GM19397 (cell line): ENCODE data around the gene SMYD3.

ENCODE experiments used
- ATAC-seq: cut with Tn5 transposase; IDR thresholded peaks from one replicate; pipeline ENCODE4 v1.9.1; 2021; ENCODE audit warnings: mild to moderate bottlenecking, moderate library complexity; ENCODE audit not compliant: unreplicated experiment

Gene SMYD3

DNA sequence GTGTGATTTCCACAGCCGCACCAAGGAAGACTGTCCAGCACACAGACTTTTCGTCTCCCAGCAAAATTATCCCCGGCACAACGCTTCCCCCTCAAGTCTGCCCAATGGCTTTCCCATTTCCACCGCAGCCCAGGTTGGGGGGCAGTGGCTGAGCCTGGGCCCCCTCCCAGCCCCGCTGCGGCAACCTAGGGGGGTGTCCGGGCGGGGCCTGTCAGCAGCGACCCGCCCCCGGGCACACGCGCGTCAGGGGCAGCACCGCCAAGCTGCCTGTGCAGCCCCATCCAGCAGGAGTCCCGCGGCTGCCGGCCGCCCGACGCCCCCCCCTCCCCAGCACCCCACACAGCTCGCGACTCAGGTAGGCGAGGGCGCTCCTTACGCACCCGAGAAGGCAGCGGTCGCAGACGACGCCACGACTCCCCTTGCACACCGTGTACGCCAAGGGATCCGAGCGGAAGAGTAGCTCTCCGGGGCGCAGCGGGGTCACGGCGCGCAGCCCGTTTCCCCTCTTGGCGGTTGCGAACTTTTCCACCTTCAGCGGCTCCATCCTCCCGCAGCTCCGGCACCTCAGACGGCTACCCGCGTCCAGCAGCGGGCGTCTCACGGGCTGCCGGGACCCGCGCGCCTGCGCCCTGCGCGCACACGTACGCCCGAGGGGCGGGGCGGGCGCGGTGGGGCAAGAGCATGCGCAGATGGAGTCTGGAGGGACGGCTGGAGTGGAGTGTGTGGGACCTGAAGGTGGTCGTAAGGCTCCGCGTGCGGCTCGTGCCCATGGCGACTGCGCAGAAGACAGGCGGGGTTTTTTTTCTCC, at the start of gene SMYD3:
SMYD3 (minus strand) TSS at position 606 of the 808 bp plus-strand sequence.
- peak; percentile 95 for ATAC-seq

DNA sequence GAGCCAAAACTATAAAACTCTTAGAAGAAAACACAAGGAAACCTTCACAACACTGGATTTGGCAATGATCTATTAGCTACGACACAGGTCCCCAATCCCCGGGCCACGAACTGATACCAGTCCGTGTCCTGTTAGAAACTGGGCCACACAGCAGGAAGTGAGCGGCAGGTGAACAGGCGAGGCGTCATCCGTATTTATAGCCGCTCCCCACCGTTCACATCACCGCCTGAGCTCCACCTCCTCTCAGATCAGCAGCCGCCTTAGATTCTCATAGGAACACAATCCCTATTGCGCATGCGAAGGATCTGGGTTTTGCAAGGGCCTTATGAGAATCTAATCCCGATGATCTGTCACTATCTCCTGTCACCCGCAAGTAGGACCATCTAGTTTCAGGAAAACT, 47.1 kb upstream of the SMYD3 start:
- no peak for ATAC-seq

DNA sequence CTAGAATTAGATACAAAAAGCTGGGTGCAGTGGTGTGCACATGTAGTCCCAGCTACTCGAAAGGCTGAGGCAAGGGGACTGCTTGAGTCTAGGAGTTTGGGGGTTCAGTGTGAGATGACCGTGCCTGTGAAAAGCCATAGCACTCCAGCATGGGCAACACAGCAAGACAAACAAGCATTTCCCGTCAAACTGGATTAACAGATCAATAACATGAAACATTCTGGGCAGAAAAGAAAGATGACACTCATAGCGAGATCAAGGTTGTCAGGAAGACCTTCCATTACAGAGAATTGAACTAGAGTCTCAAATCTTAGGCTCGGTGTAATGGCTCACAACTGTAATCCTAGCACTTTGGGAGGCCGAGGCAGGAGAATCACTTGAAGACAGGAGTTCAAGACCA, 45.0 kb upstream of the SMYD3 start:
- ATAC-seq, result no peak

DNA sequence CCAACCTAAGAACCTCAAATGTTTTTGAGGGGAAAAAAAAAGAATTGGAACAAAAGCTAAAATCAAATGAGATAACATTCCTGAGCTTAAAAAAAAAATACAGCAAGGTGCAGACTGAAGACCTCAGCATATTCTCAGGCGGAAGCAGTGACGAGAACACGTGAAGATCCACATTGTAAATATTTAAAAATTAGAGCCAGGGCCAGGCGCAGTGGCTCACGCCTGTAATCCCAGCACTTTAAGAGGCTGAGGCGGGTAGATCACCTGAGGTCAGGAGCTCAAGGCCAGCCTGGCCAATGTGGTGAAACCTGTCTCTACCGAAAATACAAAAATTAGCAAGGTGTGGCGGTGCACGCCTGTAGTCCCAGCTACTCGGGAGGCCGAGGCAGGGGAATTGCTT, 43.3 kb upstream of the SMYD3 start:
- ATAC-seq, result no peak

DNA sequence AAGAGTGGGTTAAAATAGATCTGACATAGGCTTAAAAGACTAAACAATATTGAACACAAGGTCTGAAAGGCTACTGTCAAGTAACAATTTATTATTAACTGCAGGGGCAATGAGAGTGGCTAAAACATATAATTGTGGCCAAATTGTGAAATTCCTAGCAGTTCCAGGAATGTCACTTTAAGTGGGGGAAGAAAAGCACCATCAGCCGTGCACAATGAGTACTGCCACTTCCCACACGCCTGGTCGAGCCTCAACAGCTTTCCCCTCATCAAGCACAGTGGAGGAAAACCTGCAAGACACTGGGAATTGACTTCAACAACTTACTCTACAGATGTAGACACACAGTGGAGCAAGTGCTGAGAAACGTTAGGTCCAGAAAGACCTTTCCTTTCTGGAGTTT, 42.6 kb upstream of the SMYD3 start:
- no peak for ATAC-seq

DNA sequence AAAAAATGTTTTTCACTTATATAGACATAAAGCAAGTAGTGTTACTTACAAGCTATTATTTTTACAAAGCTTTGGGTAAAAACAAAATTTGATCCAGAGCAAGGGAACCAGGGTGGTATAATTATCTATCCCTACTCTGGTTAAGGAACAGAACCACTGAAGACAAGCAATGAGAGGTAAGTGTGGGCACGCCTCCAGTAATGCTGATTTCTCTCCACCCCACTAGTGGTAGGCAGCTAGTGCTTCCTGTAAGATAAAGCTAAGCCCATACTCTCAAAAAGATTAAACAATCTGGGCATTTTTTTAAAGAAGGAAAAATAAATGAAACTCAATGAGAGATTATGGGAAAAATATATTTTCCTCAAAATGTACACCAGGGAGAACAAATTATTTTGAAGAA, 36.9 kb upstream of the SMYD3 start:
- no peak for ATAC-seq

DNA sequence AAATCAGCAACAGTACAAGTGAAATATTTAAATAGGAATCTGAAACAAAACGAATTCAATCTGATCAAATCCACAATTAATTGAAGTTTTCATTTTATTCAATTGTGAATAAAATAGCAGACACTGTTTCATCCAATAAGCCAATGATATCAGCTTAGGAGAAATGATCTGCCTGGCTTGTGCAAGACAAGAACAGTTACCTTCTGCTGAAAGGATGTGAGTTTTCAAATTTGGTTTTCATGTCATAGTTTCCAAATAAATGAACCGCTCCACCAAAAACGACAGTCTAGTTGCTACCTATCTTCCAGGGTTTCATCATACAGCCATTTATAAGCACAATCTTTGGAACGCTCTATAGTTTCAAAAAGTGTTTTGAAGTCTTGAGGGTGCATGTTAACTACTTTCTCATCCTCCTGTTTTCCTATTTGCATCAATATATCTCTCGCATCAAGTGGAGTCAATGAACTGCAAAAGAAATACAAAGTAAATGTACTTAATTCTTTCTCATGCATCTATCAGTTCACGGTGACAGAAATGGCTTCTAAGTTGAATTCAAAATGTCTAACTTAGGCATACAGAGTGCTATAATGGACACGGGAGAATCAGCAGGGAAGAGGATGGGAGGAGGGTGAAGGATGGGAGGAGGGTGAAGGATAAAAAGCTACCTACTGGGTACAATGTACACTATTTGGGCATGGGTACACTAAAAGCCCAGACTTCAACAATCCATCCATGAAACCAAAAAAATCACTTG, 33.8 kb upstream of the SMYD3 start:
- no peak for ATAC-seq

DNA sequence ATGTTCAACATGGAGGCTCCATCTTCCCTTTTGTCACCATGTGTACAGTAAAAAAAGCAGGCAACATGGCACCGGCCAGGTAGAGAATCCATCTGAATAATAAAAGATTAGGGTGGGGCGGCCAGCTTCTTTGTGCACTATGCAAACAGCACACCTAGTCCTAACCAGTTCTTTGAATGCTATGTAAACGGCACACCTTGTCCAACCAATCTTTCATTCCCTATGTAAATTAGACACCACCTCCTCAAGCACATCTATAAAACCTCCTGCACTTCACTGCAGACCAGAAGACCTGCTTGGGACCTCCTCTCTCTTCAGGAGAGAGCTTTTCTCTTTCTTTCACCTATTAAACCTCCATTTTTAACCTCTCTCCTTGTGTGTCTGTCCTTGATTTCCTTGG, 30.8 kb upstream of the SMYD3 start:
- ATAC-seq, result no peak

DNA sequence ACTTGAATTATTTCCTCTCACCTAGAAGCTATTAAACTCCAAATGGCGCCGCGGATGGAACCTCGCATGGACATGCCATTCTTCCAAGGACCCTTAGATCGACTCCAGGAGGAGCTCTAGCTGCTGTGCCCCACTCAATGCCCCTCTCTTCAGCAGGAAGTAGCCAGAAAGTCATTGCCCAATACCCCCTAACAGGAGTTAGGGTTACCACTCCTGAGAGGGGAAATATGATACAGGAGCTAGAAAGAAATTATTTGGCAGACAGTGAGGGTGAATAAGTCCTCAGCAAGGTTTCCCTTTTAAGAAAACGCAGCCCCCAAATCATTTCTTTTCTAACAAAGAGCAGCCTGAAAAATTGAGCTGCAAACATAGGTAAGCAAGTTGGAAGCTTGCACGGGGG, 30.4 kb upstream of the SMYD3 start:
- ATAC-seq, result no peak

DNA sequence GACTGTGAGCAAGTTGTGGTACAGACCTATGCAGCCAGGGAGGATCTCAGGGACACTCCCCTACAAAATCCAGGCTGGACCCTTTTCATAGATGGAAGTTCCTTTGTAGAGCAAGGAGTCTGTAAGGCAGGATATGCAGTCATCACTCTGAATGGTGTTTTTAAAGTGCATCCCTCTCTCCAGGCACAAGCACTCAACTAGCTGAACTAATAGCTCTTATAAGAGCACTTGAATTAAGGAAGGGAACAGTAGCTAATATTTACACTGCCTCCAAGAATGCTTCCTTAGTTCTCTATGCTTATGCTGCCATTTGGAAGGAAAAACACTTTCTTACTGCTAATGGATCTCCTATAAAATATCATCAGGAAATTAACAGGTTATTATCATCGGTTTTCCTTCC, 27.0 kb upstream of the SMYD3 start:
- no peak for ATAC-seq

DNA sequence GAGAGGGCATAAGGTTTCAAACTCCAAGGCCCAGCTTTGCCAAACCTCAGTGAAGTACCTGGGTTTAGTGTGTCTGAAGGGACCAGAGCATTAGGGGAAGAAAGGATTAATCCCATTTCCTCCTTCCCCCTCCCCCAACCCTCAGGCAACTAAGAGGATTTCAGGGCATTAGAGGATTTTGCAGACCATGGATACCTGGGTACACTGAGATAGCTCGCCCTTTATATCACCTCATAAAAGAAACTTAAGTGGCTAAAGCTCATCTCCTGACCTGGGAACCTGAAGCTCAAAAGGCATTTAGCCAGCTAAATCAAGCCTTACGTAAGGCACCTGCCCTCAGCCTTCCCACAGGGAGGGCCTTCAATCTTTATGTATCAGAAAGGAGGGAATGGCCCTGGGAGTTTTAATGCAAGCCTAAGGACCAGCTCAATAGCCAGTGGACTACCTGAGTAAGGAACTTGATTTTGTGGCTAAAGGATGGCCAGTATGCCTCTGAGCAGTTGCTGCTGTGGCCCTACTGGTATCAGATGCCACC, 26.4 kb upstream of the SMYD3 start:
- no peak for ATAC-seq

DNA sequence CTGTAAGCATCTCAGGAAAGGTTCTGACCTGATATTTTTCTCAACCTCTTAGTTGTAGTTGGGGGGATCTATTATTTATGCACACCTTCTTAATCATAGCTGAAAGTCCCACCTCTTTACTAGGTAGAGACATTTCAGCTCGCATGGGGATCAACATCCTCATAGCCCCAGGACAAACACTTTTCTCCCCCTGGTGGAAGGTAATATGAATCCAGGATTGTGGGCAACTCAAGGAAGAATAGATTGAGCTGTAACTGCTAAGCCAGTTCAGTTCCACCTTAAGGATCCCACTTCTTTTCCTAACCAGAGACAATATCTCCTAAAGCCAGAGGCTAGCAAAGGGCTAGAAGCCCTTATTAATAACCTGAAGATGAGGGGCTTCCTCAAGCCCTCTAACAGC, 25.4 kb upstream of the SMYD3 start:
- ATAC-seq, result no peak

DNA sequence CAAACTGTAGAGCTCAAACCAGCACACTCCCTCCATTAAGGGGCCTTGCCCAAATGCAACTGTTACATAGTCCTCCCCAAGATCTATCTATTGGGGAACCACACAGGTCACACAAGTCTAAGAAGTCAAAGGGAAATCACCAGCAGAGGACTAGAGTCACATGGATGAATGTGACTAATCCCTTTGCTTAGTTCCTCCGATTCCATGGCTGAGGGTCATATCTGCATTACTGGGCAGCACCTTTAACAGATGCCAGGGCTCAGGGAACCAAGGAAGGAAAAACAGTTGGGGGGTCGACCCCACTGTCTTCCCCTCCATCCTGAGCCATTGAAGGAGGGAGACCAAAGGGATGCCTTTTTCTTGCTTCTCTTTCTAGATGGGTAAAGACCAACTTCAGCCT, 23.4 kb upstream of the SMYD3 start:
- ATAC-seq, result no peak

DNA sequence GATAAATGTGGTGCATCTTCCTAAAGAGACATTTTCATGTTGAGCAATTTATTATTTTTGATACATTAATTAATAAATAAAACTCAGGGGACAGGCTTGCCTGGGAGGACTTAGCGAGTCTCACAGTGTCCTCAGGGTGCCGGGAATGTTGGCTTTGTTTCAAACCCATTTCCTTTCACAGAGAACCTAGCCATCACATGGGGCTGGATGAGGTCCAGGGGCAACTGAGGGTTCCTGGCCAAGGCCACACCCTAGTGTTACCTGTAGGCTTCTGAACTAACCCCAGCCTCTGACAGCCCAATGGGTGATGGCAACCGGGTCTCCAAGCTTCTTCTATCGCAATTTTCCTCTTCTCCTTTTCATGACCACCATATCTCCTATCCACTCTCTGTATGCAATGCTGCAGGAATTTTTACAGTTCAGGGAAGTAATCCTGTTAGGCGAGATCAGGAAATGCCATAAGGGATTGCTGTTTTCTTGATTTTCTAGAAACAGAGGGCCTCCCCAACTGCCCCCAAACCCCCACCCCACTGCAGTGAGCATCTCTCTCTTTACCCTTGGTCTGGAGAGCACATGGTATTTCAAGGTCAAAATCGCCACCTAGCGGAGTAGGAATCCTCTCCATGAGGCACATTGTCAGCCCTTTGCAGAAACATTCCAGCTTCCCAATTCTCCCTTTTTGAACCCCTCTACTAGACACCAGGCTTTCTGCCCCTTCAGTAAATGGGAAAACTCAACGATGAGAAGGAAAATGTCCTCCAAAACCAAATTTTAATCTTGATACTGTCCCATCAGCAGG, 22.1 kb upstream of the SMYD3 start:
- ATAC-seq, result no peak

DNA sequence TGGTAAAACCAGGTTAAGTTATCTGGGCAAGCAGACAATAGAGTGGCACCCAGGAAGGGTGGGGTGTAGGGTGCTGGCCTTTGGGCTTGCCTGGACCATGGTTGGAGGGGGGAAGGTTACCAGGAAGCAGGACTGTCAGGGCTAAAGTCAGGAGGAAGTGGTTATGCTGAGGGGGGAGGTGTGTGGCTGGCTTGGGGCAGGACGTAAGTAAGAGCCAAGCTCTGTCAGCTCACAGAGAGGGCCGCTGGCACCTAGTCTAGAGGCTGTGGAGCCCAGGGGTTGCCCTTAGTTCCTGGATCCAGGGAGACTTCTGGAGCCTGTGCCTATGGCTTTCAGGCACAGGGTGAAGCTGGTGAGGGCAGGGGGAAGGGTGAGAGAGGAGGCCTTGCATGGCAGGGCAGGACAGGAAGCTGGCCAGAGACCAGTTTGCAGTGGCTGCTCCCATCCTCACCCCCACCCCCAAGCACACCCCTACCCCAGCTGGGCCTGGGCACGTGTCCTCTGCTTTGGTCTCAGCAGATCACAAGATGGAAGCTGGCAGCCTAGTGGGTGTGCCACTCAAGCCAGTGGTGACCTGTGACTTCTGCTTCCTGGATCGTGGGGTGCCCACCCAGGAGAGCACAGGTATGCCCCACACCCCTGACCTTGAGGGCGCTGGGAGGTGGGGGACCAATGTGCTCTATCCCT, 20.5 kb upstream of the SMYD3 start:
- no peak for ATAC-seq

DNA sequence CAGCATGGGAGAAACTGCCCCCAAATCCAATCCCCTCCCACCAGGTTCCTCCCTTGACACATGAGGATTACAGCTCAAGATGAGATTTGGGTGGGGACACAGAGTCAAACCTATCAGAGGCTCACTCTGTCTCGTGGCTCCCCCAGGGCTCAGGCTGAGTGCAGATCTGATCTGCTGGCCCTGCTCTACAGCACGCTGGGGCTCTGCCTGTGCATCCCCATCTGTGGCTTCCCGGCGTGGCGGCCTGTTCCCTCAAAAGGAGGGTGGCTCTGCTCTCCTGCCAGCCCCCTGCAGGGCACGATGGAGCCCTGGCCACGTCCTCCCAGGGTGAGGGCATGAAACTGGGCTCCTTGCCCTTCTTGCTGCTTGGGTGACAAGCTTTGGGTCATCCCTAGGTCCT, 19.8 kb upstream of the SMYD3 start:
- ATAC-seq, result no peak

DNA sequence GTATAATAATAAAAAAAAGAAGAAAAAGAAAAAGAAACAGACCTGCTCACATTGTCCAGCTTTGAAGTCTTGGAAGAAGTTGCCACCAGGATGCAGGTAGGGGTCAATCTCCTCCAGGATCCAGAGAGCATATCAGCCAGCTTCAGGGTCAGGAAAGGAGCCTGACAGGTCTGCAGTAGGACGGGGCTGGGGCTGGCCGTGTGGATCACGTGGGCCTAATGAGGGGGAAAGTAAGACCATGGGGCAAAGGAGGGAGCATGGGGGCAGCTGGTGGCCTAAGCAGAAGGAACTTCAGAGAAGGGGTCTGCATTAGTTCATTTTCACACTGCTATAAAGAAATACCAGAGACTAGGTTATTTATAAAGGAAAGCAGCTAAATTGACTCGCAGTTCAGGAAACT, 19.3 kb upstream of the SMYD3 start:
- no peak for ATAC-seq

DNA sequence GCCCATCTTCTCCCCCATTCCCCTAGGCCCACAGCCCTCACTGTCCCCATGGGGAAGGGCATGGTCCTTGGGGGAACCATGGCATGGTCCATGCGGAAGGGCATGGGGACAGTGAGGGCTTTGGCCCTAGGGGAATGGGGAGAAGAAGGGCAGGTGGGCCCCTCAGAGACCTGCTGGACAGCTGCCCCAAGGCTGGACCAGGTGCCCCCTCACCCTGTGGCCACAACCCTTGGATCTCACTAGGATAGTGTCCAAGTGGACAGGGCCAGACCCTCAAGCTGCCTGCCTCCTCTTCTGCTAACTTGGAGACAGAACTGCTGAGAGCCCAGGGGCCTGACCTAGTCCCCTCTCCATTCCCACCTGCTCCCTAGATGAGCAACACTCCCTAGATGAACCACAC, 12.4 kb upstream of the SMYD3 start:
- ATAC-seq, result no peak

DNA sequence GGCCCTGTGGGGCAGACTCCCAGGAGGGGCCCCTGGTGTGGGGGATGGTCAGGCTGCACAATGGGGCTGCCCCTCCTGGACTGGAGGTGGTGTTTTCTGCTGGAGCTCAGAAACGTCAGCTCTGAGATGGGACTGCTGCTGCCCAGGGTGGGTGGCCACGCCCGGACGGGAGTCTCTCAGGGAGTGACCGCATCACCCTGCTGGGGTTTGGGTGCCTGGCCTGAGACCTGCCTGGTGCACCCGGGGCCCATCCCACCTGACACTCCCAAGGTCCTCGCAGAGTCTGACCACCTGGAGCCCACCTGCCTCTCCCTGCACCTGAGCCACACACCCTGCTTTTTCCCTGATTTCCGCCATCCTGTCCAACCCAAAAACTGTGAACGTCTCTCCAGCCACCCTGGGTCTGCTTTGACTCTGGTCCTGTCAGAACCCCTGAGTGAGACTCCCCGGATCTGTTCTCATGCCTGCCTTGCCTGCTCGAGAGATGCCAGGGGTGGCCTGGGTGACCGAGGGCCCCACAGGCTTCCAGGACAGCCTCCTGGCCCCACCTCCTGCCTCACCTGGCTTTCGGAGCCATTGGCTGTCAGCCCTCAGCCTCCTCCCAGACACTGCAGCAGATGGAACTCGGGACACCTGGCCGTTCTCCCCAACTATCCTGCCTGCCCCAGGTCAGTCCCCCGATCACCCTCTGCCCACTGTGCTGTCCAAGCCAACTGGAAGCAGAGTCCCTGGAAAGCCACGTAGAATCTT, 11.6 kb upstream of the SMYD3 start:
- ATAC-seq, result no peak

DNA sequence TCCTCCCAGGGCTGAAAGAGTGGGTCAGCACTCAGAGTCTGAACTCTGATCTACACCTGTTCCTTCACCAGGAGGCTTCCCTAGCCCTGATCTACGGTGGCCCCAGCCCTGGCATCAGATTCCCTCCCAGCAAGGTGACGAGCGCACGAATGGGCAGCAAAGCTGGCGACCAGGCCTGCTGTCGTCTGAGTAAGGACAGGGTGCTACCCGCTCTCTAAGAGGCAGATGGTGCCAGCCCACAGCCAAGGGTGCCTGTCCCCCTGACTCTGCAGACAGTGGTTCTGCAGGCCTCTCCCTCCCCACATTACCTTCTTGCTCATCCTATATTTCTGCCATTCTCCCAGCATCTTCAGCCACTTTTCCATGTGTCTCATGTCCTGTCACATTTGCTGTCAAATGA, 10.3 kb upstream of the SMYD3 start:
- ATAC-seq, result no peak
